Measurements from ENCODE around the gene PRR20C.
"Not testable (repeated sequence)": the region's sequence is repeated elsewhere in the genome, so short reads cannot be mapped to it uniquely, and the experiment has no call there.

Gene PRR20C

DNA sequence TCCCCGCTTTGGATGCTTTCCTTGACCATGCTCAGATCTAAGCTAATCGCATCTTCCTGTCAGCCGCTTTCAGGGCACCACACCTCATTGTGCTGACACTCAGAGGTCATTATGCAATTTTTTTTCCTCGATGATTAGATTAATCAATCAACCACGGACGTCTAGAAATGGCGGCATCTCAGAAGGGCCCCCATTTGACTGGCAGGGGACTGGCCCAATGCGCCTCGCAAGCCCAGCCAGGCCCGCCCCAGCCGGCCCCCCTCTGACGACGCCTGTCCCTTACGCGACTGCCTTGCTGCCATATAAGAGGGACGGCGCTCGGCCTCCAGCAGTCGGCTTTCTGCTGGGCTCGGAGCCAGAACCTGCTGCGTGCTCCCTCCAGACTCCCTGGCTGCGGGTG is at the start of gene PRR20C:
Gene PRR20C (plus strand): TSS at position 301 of the 400 bp plus-strand sequence. CDS start 387 bp downstream, outside the sequence.
- DNase-seq = not testable (repeated sequence)

DNA sequence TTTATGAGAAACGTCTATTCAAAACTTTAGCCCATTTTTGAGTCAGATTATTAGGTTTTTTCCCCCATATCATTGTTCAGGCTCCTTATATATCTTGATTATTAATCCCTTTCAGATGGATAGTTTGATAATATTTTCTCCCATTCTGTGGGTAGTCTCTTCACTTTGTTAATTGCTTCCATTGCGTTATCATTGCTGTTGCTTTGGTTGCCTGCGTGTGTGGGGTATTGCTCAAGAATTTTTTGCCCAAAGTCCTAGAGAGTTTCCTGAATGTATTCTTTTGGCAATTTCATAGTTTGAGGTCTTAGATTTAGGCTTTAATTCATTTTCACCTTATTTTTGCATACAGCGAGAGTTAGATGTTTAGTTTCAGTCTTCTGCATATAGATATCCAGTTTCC is 38.9 kb upstream of the PRR20C start:
- DNase-seq = no peak

- no peak for DNase-seq
These were observed 30.2 kb upstream of the PRR20C start for GRCh38 chr13:57123681-57124080.

DNA sequence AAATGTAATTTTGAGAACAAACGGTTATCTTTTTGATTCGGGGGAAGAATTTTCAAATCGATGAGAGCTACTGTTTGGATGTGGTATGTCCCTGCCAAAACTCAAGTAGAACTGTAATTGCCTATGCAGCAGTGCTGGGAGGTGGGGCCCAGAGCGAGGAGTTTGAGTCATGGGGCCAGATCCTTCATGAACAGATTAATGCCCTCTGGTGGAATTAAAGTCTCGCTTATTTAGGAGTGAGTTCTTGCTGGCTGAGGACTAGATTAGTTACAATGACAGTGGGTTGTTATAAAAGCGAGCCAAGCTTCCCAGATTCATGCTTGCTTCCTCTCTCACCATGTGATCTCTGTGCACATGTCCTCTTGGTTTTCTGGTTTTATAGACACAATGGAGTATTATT is 25.0 kb upstream of the PRR20C start:
- no peak for DNase-seq

DNA sequence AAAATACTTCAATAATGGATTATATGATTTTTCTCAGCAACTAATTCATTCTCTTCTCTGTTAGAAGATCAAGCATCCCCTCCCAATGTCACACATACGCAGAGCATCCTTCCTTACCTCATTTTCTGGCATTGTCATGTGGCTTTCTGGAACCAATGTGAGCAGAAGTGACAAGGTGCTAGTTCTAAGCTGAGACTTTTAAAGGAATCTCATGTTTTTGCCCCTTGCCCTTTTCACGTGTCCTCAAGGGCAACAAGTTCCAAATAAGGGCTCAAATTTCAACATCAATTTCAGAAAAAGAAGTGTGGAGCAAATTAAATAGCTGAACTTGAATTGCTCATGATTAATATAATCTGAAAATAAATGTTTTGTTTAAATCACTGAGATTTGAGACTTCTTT is 17.8 kb upstream of the PRR20C start:
- no peak for DNase-seq

- no peak for DNase-seq
These were observed 16.3 kb upstream of the PRR20C start for GRCh38 chr13:57137585-57137984.

DNA sequence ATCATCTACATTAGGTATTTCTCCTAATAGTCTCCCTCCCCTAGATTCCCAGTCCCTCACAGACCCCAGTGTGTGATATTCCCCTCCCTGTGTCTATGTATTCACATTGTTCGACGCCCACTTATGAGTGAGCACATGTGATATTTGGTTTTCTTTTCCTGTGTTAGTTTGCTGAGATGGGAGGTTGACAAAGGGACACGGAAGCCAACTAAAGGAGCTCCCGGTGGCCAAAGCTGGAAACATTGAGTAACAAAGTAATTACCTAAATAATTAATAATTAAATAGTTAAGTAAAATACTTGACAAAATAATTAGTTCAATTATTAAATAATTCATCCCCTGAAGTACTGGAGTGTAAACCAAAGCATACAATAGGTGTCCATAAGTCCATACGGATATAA is 14.9 kb upstream of the PRR20C start:
- DNase-seq = no peak

GRCh38 chr13:57139781-57140180 is 14.1 kb upstream of the PRR20C start:
- not testable (repeated sequence) for DNase-seq

DNA sequence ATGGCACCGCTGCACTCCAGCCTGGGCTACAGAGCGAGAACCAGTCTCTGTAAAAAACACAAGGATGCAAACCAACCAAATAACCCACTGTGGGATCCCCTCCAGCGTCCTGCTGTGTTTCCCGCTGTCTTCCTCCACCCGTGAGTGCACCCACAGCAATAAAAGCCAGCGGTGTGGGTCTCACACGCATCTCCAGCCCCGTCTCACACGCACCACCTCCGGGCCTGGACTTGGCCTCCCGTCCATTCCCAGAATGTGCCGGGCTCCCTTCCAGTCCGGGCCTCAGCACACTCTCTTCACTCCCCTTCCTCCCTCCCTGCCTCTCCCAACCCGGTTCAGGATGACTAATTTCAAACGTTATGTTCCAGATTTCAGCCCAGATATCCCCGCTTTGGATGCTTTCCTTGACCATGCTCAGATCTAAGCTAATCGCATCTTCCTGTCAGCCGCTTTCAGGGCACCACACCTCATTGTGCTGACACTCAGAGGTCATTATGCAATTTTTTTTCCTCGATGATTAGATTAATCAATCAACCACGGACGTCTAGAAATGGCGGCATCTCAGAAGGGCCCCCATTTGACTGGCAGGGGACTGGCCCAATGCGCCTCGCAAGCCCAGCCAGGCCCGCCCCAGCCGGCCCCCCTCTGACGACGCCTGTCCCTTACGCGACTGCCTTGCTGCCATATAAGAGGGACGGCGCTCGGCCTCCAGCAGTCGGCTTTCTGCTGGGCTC is 13.5 kb upstream of the PRR20C start, which contains the start of gene PRR20A:
Gene PRR20A (plus strand): TSS at position 684 of the 734 bp plus-strand sequence. CDS start 387 bp downstream, outside the sequence.
- not testable (repeated sequence) for DNase-seq

DNA sequence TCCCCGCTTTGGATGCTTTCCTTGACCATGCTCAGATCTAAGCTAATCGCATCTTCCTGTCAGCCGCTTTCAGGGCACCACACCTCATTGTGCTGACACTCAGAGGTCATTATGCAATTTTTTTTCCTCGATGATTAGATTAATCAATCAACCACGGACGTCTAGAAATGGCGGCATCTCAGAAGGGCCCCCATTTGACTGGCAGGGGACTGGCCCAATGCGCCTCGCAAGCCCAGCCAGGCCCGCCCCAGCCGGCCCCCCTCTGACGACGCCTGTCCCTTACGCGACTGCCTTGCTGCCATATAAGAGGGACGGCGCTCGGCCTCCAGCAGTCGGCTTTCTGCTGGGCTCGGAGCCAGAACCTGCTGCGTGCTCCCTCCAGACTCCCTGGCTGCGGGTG is 6.7 kb upstream of the PRR20C start, which contains the start of gene PRR20B:
Gene PRR20B (plus strand): TSS at position 301 of the 400 bp plus-strand sequence. CDS start 387 bp downstream, outside the sequence.
- DNase-seq = not testable (repeated sequence)

GRCh38 chr13:57148106-57148505 is 5.8 kb upstream of the PRR20C start:
- DNase-seq = not testable (repeated sequence)

DNA sequence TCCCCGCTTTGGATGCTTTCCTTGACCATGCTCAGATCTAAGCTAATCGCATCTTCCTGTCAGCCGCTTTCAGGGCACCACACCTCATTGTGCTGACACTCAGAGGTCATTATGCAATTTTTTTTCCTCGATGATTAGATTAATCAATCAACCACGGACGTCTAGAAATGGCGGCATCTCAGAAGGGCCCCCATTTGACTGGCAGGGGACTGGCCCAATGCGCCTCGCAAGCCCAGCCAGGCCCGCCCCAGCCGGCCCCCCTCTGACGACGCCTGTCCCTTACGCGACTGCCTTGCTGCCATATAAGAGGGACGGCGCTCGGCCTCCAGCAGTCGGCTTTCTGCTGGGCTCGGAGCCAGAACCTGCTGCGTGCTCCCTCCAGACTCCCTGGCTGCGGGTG is 6.5 kb downstream of the PRR20C start, which contains the start of gene PRR20D:
Gene PRR20D (plus strand): TSS at position 301 of the 400 bp plus-strand sequence. CDS start 387 bp downstream, outside the sequence.
- DNase-seq = not testable (repeated sequence)

DNA sequence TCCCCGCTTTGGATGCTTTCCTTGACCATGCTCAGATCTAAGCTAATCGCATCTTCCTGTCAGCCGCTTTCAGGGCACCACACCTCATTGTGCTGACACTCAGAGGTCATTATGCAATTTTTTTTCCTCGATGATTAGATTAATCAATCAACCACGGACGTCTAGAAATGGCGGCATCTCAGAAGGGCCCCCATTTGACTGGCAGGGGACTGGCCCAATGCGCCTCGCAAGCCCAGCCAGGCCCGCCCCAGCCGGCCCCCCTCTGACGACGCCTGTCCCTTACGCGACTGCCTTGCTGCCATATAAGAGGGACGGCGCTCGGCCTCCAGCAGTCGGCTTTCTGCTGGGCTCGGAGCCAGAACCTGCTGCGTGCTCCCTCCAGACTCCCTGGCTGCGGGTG is 13.0 kb downstream of the PRR20C start, which contains the start of gene PRR20E:
Gene PRR20E (plus strand): TSS at position 301 of the 400 bp plus-strand sequence. CDS start 387 bp downstream, outside the sequence.
- not testable (repeated sequence) for DNase-seq

DNA sequence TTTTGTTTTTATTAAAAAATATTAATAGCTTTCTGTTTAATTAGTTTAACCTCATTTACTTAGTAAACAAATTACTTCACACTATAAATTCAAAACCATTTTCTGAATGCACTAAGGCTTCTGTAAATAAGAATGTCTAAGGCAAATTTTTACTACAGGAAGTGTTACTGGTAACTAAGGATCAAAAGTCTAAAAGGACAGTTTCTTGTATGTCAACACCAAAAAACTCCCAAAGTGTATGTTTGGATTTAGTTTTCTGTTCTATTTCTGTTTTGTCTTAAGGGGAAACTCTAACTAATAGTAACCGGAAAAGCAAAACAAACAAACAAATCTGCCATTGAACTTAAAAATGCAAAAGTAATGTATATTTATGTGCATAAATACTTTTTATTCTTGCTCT is 37.8 kb downstream of the PRR20C start:
- DNase-seq = no peak

Measured in activated naive CD4-positive, alpha-beta T cell treated with anti-CD3 and anti-CD28 coated beads, Interleukin-2, amount 50 U/mL, for 16 hours (primary cell).